SK-N-SH treated with all-trans-retinoic acid at 6 μM for 48 hours (cell line): ENCODE data around the gene VDAC1.

ENCODE experiments used
- ATAC-seq: fragments of 200-7000 bp; cut with Tn5 transposase; 3 replicates; pipeline ENCODE4 v1.9.1; 2020; ENCODE audit warnings: mild to moderate bottlenecking, moderate library complexity
- BACH2 ChIP-seq: fragments of 250-450 bp; sonication (Bioruptor Pico); IDR thresholded peaks from 2 replicates; pipeline ENCODE4 v1.9.0; 2021; ENCODE audit warnings: mild to moderate bottlenecking, borderline replicate concordance
- CSDC2 ChIP-seq: fragments of 250-450 bp; sonication (Bioruptor Pico); IDR thresholded peaks from 2 replicates; pipeline ENCODE4 v1.5.0; 2020; ENCODE audit warnings: mild to moderate bottlenecking, moderate library complexity
- CSRNP3 ChIP-seq: fragments of 250-450 bp; sonication (Bioruptor Pico); IDR thresholded peaks from 2 replicates; pipeline ENCODE4 v1.5.1; 2021; ENCODE audit warnings: mild to moderate bottlenecking, moderate library complexity
- GLIS3 ChIP-seq: fragments of 250-450 bp; sonication (Bioruptor Pico); IDR thresholded peaks from 2 replicates; pipeline ENCODE4 v1.5.0; 2020; ENCODE audit warnings: mild to moderate bottlenecking, moderate library complexity
- ISL1 ChIP-seq: fragments of 250-450 bp; sonication (Bioruptor Pico); IDR thresholded peaks from 2 replicates; pipeline ENCODE4 v2.1.2; 2022; ENCODE audit warnings: mild to moderate bottlenecking, moderate library complexity
- OSR1 ChIP-seq: fragments of 250-450 bp; sonication (Bioruptor Pico); IDR thresholded peaks from 2 replicates; pipeline ENCODE4 v1.8.0; 2022; ENCODE audit warnings: moderate library complexity, mild to moderate bottlenecking, inconsistent platforms
- PATZ1 ChIP-seq: fragments of 250-450 bp; sonication (Bioruptor Pico); IDR thresholded peaks from 2 replicates; pipeline ENCODE4 v1.8.0; 2020; ENCODE audit warnings: mild to moderate bottlenecking, moderate library complexity, borderline replicate concordance
- POU6F1 ChIP-seq: fragments of 250-450 bp; sonication (Bioruptor Pico); IDR thresholded peaks from 2 replicates; pipeline ENCODE4 v1.8.0; 2021; ENCODE audit warnings: low read depth, mild to moderate bottlenecking, moderate library complexity, borderline replicate concordance
- PPARA ChIP-seq: fragments of 250-450 bp; sonication (Bioruptor Pico); IDR thresholded peaks from 2 replicates; pipeline ENCODE4 v1.5.0; 2020; ENCODE audit warnings: mild to moderate bottlenecking, borderline replicate concordance
- RARB ChIP-seq: fragments of 250-450 bp; sonication (Bioruptor Pico); IDR thresholded peaks from 2 replicates; pipeline ENCODE4 v1.8.0; 2021; ENCODE audit warnings: mild to moderate bottlenecking, moderate library complexity
- SNAI2 ChIP-seq: fragments of 250-450 bp; sonication (Bioruptor Pico); IDR thresholded peaks from 2 replicates; pipeline ENCODE4 v1.5.0; 2020; ENCODE audit warnings: mild to moderate bottlenecking, moderate library complexity
- TCF4 ChIP-seq: fragments of 250-450 bp; sonication (Bioruptor Pico); IDR thresholded peaks from 2 replicates; pipeline ENCODE4 v1.8.0; 2021; ENCODE audit warnings: mild to moderate bottlenecking, moderate library complexity, borderline replicate concordance
- TOX ChIP-seq: fragments of 250-450 bp; sonication (Bioruptor Pico); IDR thresholded peaks from 2 replicates; pipeline ENCODE4 v1.8.0; 2021; ENCODE audit warnings: mild to moderate bottlenecking, moderate library complexity, borderline replicate concordance
- TSHZ2 ChIP-seq: fragments of 250-450 bp; sonication (Bioruptor Pico); IDR thresholded peaks from 2 replicates; pipeline ENCODE4 v1.5.0; 2020; ENCODE audit warnings: mild to moderate bottlenecking, moderate library complexity
- ZC3H10 ChIP-seq: fragments of 250-450 bp; sonication (Bioruptor Pico); IDR thresholded peaks from 2 replicates; pipeline ENCODE4 v1.5.1; 2021; ENCODE audit warnings: mild to moderate bottlenecking, moderate library complexity
- ZFP3 ChIP-seq: fragments of 250-450 bp; sonication (Bioruptor Pico); IDR thresholded peaks from 2 replicates; pipeline ENCODE4 v1.5.0; 2020; ENCODE audit warnings: mild to moderate bottlenecking, moderate library complexity
- ZFP30 ChIP-seq: fragments of 450-650 bp; formaldehyde crosslinking; IDR thresholded peaks from 2 replicates; pipeline ENCODE4 v1.5.0; 2022; ENCODE audit warnings: mild to moderate bottlenecking, moderate library complexity
- ZNF565 ChIP-seq: fragments of 450-650 bp; formaldehyde crosslinking; conservative IDR thresholded peaks from 2 replicates; pipeline ENCODE4 v1.5.0; 2020; ENCODE audit warnings: low read depth, mild to moderate bottlenecking, moderate library complexity
- ZNF8 ChIP-seq: fragments of 450-650 bp; formaldehyde crosslinking; IDR thresholded peaks from 2 replicates; pipeline ENCODE4 v1.5.0; 2020; ENCODE audit warnings: mild to moderate bottlenecking, moderate library complexity

The VDAC1 gene

GRCh38 chr5:134004626-134005416, at the start of gene VDAC1:
VDAC1 (minus strand) TSS chr5:134004975; CDS start chr5:133993012, 11,963 bp downstream.
- TF ChIP-seq TSHZ2 (no peak), ISL1 (CRISPR knock-in tag) (no peak), TOX (no peak), ZFP30 (CRISPR knock-in tag) (no peak), BACH2 (CRISPR knock-in tag) (no peak), CSDC2 (CRISPR knock-in tag) (no peak), ZFP3 (CRISPR knock-in tag) (no peak), CSRNP3 (no peak), SNAI2 (no peak), ZNF8 (no peak), RARB (no peak), PPARA (no peak), PATZ1 (CRISPR knock-in tag) (no peak), ZC3H10 (no peak), POU6F1 (CRISPR knock-in tag) (no peak), TCF4 (CRISPR knock-in tag) (no peak)
- TF ChIP-seq, all 23 proteins: peak for 0
- ATAC-seq, result peak; percentile 83

GRCh38 chr5:134053840-134054338, 49.1 kb upstream of the VDAC1 start:
- ATAC-seq, result peak; percentile 57; the same call in 2 of the 3 replicates
- TF ChIP-seq ISL1 (CRISPR knock-in tag) (peak; percentile 60), SNAI2 (no peak)

GRCh38 chr5:134053314-134053839, 48.6 kb upstream of the VDAC1 start:
- ATAC-seq, result no peak; the same call in 2 of the 3 replicates
- TF ChIP-seq ZNF8 (no peak), PPARA (no peak), CSRNP3 (no peak), TCF4 (CRISPR knock-in tag) (no peak), TOX (no peak), RARB (no peak), OSR1 (CRISPR knock-in tag) (no peak), GLIS3 (no peak), ZFP3 (CRISPR knock-in tag) (no peak), SNAI2 (no peak)

- no peak for ATAC-seq
- TF ChIP-seq GLIS3, result no peak
- no peak for TF ChIP-seq TSHZ2
- TF ChIP-seq ZNF565 (CRISPR knock-in tag), result no peak
- no peak for TF ChIP-seq OSR1 (CRISPR knock-in tag)
- TF ChIP-seq RARB, result no peak
- no peak for TF ChIP-seq PPARA
- no peak for TF ChIP-seq BACH2 (CRISPR knock-in tag)
- TF ChIP-seq ZC3H10, result no peak
- no peak for TF ChIP-seq CSDC2 (CRISPR knock-in tag)
- no peak for TF ChIP-seq POU6F1 (CRISPR knock-in tag)
- no peak for TF ChIP-seq TCF4 (CRISPR knock-in tag)
Measured at GRCh38 chr5:134051305-134051704, 46.5 kb upstream of the VDAC1 start.
